ENCODE results near the gene AP3B2. TPM values are rescaled to one million over a fixed set of nuclear protein-coding genes. Genes with fewer than 3 reads are reported as not detected.
"Not testable (repeated sequence)": the region's sequence is repeated elsewhere in the genome, so short reads cannot be mapped to it uniquely, and the experiment has no call there.

AP3B2 gene
- total RNA-seq, 3 donors from 2014 or later, result 0.15 to 0.46 (median 0.18) TPM

GRCh38 chr15:82714016-82714415, 4.3 kb upstream of the AP3B2 start:
- Mint-ChIP-seq H3K9me3 (peaks cover 10% of the 10 kb centered on the region), H3K4me1 (ENCODE audit: low read depth) (no peaks in the 10 kb centered on the region), H3K4me3 (no peak overlapping the region), H3K27me3 (ENCODE audit: low read depth) (peaks cover 34% of the 10 kb centered on the region), H3K36me3 (ENCODE audit: insufficient read depth) (peaks cover 3% of the 10 kb centered on the region)
- DNase-seq, result no peak
- ATAC-seq, result no peak

- Mint-ChIP-seq H3K27me3 (ENCODE audit: low read depth) (peaks cover 34% of the 10 kb centered on the region), H3K36me3 (ENCODE audit: insufficient read depth) (peaks cover 3% of the 10 kb centered on the region), H3K4me1 (ENCODE audit: low read depth) (no peaks in the 10 kb centered on the region), H3K4me3 (no peak overlapping the region), H3K9me3 (peaks cover 4% of the 10 kb centered on the region)
- DNase-seq (no peak), ATAC-seq (no peak)
Observed at GRCh38 chr15:82712036-82712435, 2.4 kb upstream of the AP3B2 start.

DNA sequence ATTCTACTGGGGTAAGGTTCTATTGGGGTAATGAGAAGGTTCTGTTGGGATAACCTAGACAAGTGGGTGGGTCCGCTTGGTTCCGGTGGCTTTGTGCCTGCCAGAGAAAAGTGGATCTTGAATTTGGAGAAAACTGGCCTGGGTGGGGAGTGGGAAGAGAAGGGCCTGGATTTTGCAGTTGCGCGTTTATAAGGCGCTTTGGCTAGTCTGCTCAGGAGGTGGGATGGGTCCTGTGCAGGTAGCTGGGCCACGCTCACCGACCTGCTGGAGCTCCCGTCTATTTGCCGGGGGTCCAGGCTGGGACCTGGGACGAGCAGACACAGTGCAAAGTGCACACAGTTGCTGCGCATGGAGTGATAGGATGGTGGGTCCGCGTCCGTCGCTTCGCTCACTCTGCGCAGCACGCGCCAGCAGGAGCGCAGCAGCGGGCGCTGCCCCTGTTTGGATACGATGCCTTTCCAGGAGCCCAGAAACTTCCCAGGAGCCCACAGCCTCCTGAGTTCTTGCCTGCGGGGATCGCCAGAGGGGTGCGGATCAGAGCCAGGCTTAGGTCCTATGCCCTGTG, 1.3 kb upstream of the AP3B2 start:
- no peaks in the 10 kb centered on the region for H3K36me3 Mint-ChIP-seq (ENCODE audit: insufficient read depth)

GRCh38 chr15:82710208-82710555, 507 bp upstream of the AP3B2 start:
- H3K36me3 Mint-ChIP-seq (ENCODE audit: insufficient read depth), result no peaks in the 10 kb centered on the region
- H3K4me1 Mint-ChIP-seq (ENCODE audit: low read depth), result no peaks in the 10 kb centered on the region
- no peak for DNase-seq
- H3K4me3 Mint-ChIP-seq, result peak overlapping the region; percentile 68
- H3K27me3 Mint-ChIP-seq (ENCODE audit: low read depth), result peaks cover 27% of the 10 kb centered on the region
- H3K9me3 Mint-ChIP-seq, result no peaks in the 10 kb centered on the region
- ATAC-seq, result no peak

More for the DNA sequence above, 1.3 kb upstream of the AP3B2 start:
- H3K27me3 Mint-ChIP-seq (ENCODE audit: low read depth), result peaks cover 32% of the 10 kb centered on the region
- ATAC-seq, result no peak
- H3K4me1 Mint-ChIP-seq (ENCODE audit: low read depth), result no peaks in the 10 kb centered on the region
- peak overlapping the region; percentile 39 for H3K4me3 Mint-ChIP-seq
- no peak for DNase-seq
- no peaks in the 10 kb centered on the region for H3K9me3 Mint-ChIP-seq

DNA sequence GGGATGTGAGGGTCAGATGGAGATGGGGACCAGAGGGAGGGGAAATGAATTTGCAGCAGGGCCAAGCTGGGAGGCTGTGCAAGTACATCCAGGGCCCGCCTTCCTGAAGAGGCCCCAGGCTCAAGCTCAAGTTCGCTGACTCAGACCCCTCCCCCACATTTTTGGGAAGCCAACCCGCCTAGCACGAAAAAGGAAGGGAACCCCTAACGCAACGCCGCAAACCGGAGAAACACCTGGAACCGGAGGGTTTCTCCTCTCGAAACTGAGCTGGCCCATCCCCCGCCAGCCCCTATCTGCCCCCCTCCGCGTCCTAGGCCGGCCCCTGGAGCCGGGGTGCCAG, 624 bp downstream of the AP3B2 start:
- Mint-ChIP-seq H3K4me3 (no peak overlapping the region), H3K27me3 (ENCODE audit: low read depth) (peaks cover 22% of the 10 kb centered on the region), H3K4me1 (ENCODE audit: low read depth) (no peaks in the 10 kb centered on the region), H3K36me3 (ENCODE audit: insufficient read depth) (no peaks in the 10 kb centered on the region), H3K9me3 (no peaks in the 10 kb centered on the region)
- no peak for ATAC-seq
- DNase-seq, result no peak

GRCh38 chr15:82705856-82706255, 3.8 kb downstream of the AP3B2 start:
- H3K27me3 Mint-ChIP-seq (ENCODE audit: low read depth); ATAC-seq; H3K4me1 Mint-ChIP-seq (ENCODE audit: low read depth); H3K36me3 Mint-ChIP-seq (ENCODE audit: insufficient read depth); H3K4me3 Mint-ChIP-seq; H3K9me3 Mint-ChIP-seq; DNase-seq: not testable (repeated sequence)

GRCh38 chr15:82699726-82700125, 9.9 kb downstream of the AP3B2 start:
- ATAC-seq (no peak), DNase-seq (no peak)
- Mint-ChIP-seq H3K9me3 (no peaks in the 10 kb centered on the region), H3K36me3 (ENCODE audit: insufficient read depth) (no peaks in the 10 kb centered on the region), H3K27me3 (ENCODE audit: low read depth) (peaks cover 3% of the 10 kb centered on the region), H3K4me1 (ENCODE audit: low read depth) (no peaks in the 10 kb centered on the region), H3K4me3 (no peak overlapping the region)

DNA sequence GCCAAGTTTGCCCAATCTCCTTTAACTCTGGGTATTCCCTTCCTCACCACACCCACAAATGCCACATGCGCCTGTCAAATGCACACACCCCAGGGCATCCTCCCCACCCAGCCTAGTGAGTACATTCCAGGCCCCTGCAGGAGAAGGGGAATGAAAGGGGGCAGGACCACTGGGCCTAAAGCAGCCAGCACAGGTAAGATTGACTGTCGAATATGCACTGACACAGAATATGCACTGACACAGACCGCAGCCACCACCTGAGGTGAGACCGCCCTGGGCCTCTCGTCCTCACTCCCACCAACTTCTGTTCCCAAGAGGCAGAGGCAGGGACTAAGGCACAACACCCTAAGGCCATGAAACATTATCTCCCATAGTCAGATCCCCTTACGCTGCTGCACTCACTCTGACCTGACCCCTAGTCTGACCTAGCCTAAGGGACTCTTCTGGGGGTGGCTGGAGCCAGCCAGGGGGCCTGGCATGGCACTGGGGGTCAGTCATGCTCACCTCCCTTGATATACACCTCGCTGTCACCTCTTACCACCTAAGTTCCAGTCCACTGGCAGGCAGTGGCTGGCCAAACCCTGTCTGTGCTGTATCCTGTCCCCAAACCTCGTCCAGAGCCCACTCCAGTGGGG, 10.8 kb downstream of the AP3B2 start:
- ATAC-seq, result no peak
- peaks cover 3% of the 10 kb centered on the region for H3K27me3 Mint-ChIP-seq (ENCODE audit: low read depth)
- no peaks in the 10 kb centered on the region for H3K4me1 Mint-ChIP-seq (ENCODE audit: low read depth)
- H3K9me3 Mint-ChIP-seq, result no peaks in the 10 kb centered on the region
- DNase-seq, result no peak
- H3K36me3 Mint-ChIP-seq (ENCODE audit: insufficient read depth), result no peaks in the 10 kb centered on the region
- H3K4me3 Mint-ChIP-seq, result no peak overlapping the region

GRCh38 chr15:82697735-82698407, 11.8 kb downstream of the AP3B2 start:
- DNase-seq, result no peak
- Mint-ChIP-seq H3K36me3 (ENCODE audit: insufficient read depth) (no peaks in the 10 kb centered on the region), H3K9me3 (no peaks in the 10 kb centered on the region), H3K27me3 (ENCODE audit: low read depth) (peaks cover 3% of the 10 kb centered on the region), H3K4me1 (ENCODE audit: low read depth) (no peaks in the 10 kb centered on the region), H3K4me3 (no peak overlapping the region)
- no peak for ATAC-seq

GRCh38 chr15:82692171-82692570, 17.5 kb downstream of the AP3B2 start:
- no peaks in the 10 kb centered on the region for H3K36me3 Mint-ChIP-seq (ENCODE audit: insufficient read depth)
- no peak overlapping the region for H3K4me3 Mint-ChIP-seq
- H3K9me3 Mint-ChIP-seq, result no peaks in the 10 kb centered on the region
- H3K27me3 Mint-ChIP-seq (ENCODE audit: low read depth), result peaks cover 5% of the 10 kb centered on the region
- no peak for ATAC-seq
- DNase-seq, result no peak
- H3K4me1 Mint-ChIP-seq (ENCODE audit: low read depth), result no peaks in the 10 kb centered on the region

GRCh38 chr15:82689147-82689546, 20.5 kb downstream of the AP3B2 start:
- Mint-ChIP-seq H3K4me3 (no peak overlapping the region), H3K9me3 (no peaks in the 10 kb centered on the region), H3K27me3 (ENCODE audit: low read depth) (peaks cover 4% of the 10 kb centered on the region), H3K4me1 (ENCODE audit: low read depth) (no peaks in the 10 kb centered on the region), H3K36me3 (ENCODE audit: insufficient read depth) (no peaks in the 10 kb centered on the region)
- DNase-seq, result no peak
- ATAC-seq, result no peak

DNA sequence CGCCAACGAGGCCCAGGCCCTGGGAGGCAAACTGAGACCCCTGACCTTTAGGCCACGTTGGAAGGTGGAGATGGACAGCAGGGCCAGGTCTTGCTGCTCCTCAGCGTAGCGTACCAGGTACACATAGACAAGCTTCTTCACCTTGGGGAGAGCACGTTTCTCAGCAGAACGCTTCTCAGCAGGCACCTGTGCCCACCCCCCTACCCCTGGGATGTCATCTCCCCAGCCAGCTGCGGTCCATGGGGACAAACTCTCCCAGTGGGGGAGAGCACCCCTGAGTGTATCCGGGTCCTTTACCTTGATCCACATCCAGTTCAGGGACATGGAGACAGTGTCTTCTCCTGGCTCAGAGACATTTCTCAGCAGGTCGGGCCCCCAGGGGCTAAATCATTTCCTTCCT, 21.0 kb downstream of the AP3B2 start:
- Mint-ChIP-seq H3K4me3 (no peak overlapping the region), H3K27me3 (ENCODE audit: low read depth) (peaks cover 4% of the 10 kb centered on the region), H3K36me3 (ENCODE audit: insufficient read depth) (no peaks in the 10 kb centered on the region), H3K9me3 (no peaks in the 10 kb centered on the region), H3K4me1 (ENCODE audit: low read depth) (no peaks in the 10 kb centered on the region)
- DNase-seq (no peak), ATAC-seq (no peak)

GRCh38 chr15:82681371-82681770, 28.3 kb downstream of the AP3B2 start:
- Mint-ChIP-seq H3K9me3 (no peaks in the 10 kb centered on the region), H3K4me1 (ENCODE audit: low read depth) (peaks cover 14% of the 10 kb centered on the region), H3K4me3 (peak overlapping the region; percentile 88), H3K27me3 (ENCODE audit: low read depth) (peaks cover 9% of the 10 kb centered on the region), H3K36me3 (ENCODE audit: insufficient read depth) (no peaks in the 10 kb centered on the region)
- no peak for ATAC-seq
- DNase-seq, result no peak

- peaks cover 9% of the 10 kb centered on the region for H3K27me3 Mint-ChIP-seq (ENCODE audit: low read depth)
- DNase-seq (peak; percentile 79), ATAC-seq (peak; percentile 95 to 97)
- H3K4me1 Mint-ChIP-seq (ENCODE audit: low read depth), result peaks cover 14% of the 10 kb centered on the region
- no peaks in the 10 kb centered on the region for H3K9me3 Mint-ChIP-seq
- H3K4me3 Mint-ChIP-seq, result peak overlapping the region; percentile 88
- no peaks in the 10 kb centered on the region for H3K36me3 Mint-ChIP-seq (ENCODE audit: insufficient read depth)
Observed at GRCh38 chr15:82680200-82681102, 29.2 kb downstream of the AP3B2 start.
